Muscle layer of colon (tissue), 2 donors: ENCODE measurements around the gene CACNA1C.

Experiments
- H3K27ac ChIP-seq: one replicate; pipeline ENCODE4 v1.7.0; 2013; ENCODE audit warnings: low read depth, mild to moderate bottlenecking, low read length, moderate library complexity
- H3K27me3 ChIP-seq, 2 donors: one replicate each; pipeline ENCODE4 v1.7.0; 2013; ENCODE audit warnings: low read length in 2 of 2, mild to moderate bottlenecking in 2 of 2; ENCODE audit not compliant: insufficient read depth in 2 of 2, control insufficient read depth in 1 of 2
- H3K36me3 ChIP-seq: one replicate; pipeline ENCODE4 v1.7.0; 2013; ENCODE audit warnings: mild to moderate bottlenecking, low read length; ENCODE audit not compliant: insufficient read depth
- H3K4me1 ChIP-seq: one replicate; pipeline ENCODE4 v1.7.0; 2013; ENCODE audit warnings: mild to moderate bottlenecking, low read length; ENCODE audit not compliant: insufficient read depth
- H3K4me3 ChIP-seq, 2 donors: one replicate each; pipeline ENCODE4 v1.7.0; 2013; ENCODE audit warnings: low read length in 2 of 2, low read depth in 1 of 2, mild to moderate bottlenecking in 1 of 2, moderate library complexity in 1 of 2
- H3K9ac ChIP-seq: one replicate; pipeline ENCODE4 v1.7.0; 2013; ENCODE audit warnings: low read length
- H3K9me3 ChIP-seq: one replicate; pipeline ENCODE4 v1.7.0; 2013; ENCODE audit warnings: mild to moderate bottlenecking, low read length
- donor health status: abdominal sarcoma.
- donor health status: Adenocarcinoma of cecum.

CACNA1C gene

GRCh38 chr12:2642176-2642892 lies 589.5 kb downstream of the CACNA1C start:
- Histone ChIP-seq H3K27ac (no peak overlapping the region), H3K9me3 (no peaks in the 10 kb centered on the region), H3K36me3 (peaks cover 24% of the 10 kb centered on the region), H3K4me1 (peaks cover 22% of the 10 kb centered on the region), H3K9ac (no peak overlapping the region), H3K4me3 (no peak overlapping the region), H3K27me3 (no peaks in the 10 kb centered on the region)

- no peak overlapping the region for H3K9ac ChIP-seq
- H3K36me3 ChIP-seq, result peaks cover 24% of the 10 kb centered on the region
- no peak overlapping the region for H3K4me3 ChIP-seq
- no peaks in the 10 kb centered on the region for H3K9me3 ChIP-seq
- H3K4me1 ChIP-seq, result peaks cover 22% of the 10 kb centered on the region
- no peaks in the 10 kb centered on the region for H3K27me3 ChIP-seq
- no peak overlapping the region for H3K27ac ChIP-seq
These were observed 590.2 kb downstream of the CACNA1C start for GRCh38 chr12:2642896-2643425.

GRCh38 chr12:2643576-2644135 lies 590.9 kb downstream of the CACNA1C start:
- Histone ChIP-seq H3K4me1 (peaks cover 23% of the 10 kb centered on the region), H3K9ac (no peak overlapping the region), H3K9me3 (no peaks in the 10 kb centered on the region), H3K27me3 (no peaks in the 10 kb centered on the region), H3K36me3 (peaks cover 19% of the 10 kb centered on the region), H3K27ac (no peak overlapping the region), H3K4me3 (no peak overlapping the region)

- Histone ChIP-seq H3K9ac (no peak overlapping the region), H3K27ac (no peak overlapping the region), H3K4me3 (no peak overlapping the region), H3K4me1 (peaks cover 32% of the 10 kb centered on the region), H3K27me3 (no peaks in the 10 kb centered on the region), H3K36me3 (peaks cover 10% of the 10 kb centered on the region), H3K9me3 (no peaks in the 10 kb centered on the region)
These were observed 592.1 kb downstream of the CACNA1C start for GRCh38 chr12:2644683-2645405.

GRCh38 chr12:2645460-2645859 lies 592.7 kb downstream of the CACNA1C start:
- H3K9ac ChIP-seq, result no peak overlapping the region
- no peaks in the 10 kb centered on the region for H3K9me3 ChIP-seq
- H3K36me3 ChIP-seq, result peaks cover 10% of the 10 kb centered on the region
- no peak overlapping the region for H3K4me3 ChIP-seq
- peaks cover 32% of the 10 kb centered on the region for H3K4me1 ChIP-seq
- H3K27ac ChIP-seq, result no peak overlapping the region
- H3K27me3 ChIP-seq, result no peaks in the 10 kb centered on the region

GRCh38 chr12:2646341-2646740 lies 593.6 kb downstream of the CACNA1C start:
- no peak overlapping the region for H3K27ac ChIP-seq
- no peaks in the 10 kb centered on the region for H3K27me3 ChIP-seq

GRCh38 chr12:2647186-2647585 lies 594.4 kb downstream of the CACNA1C start:
- H3K4me1 ChIP-seq, result peaks cover 28% of the 10 kb centered on the region
- H3K9ac ChIP-seq, result no peak overlapping the region
- H3K27me3 ChIP-seq, result no peaks in the 10 kb centered on the region
- no peak overlapping the region for H3K27ac ChIP-seq
- peaks cover 10% of the 10 kb centered on the region for H3K36me3 ChIP-seq
- no peaks in the 10 kb centered on the region for H3K9me3 ChIP-seq
- no peak overlapping the region for H3K4me3 ChIP-seq

More at GRCh38 chr12:2646341-2646740, 593.6 kb downstream of the CACNA1C start:
- Histone ChIP-seq H3K9ac (no peak overlapping the region), H3K9me3 (no peaks in the 10 kb centered on the region), H3K4me1 (peaks cover 28% of the 10 kb centered on the region), H3K36me3 (peaks cover 10% of the 10 kb centered on the region), H3K4me3 (no peak overlapping the region)

- Histone ChIP-seq H3K9me3 (no peaks in the 10 kb centered on the region), H3K27ac (no peak overlapping the region), H3K27me3 (no peaks in the 10 kb centered on the region), H3K36me3 (peaks cover 12% of the 10 kb centered on the region), H3K4me1 (peaks cover 28% of the 10 kb centered on the region), H3K4me3 (no peak overlapping the region), H3K9ac (no peak overlapping the region)
These were observed 595.6 kb downstream of the CACNA1C start for GRCh38 chr12:2648406-2648805.

GRCh38 chr12:2649201-2650030 lies 596.6 kb downstream of the CACNA1C start:
- Histone ChIP-seq H3K36me3 (peaks cover 14% of the 10 kb centered on the region), H3K27ac (peak overlapping the region; percentile 63), H3K9ac (no peak overlapping the region), H3K4me1 (peaks cover 28% of the 10 kb centered on the region), H3K27me3 (no peaks in the 10 kb centered on the region), H3K9me3 (no peaks in the 10 kb centered on the region), H3K4me3 (no peak overlapping the region)

GRCh38 chr12:2650261-2651067 lies 597.7 kb downstream of the CACNA1C start:
- Histone ChIP-seq H3K9me3 (no peaks in the 10 kb centered on the region), H3K4me1 (peaks cover 21% of the 10 kb centered on the region), H3K4me3 (no peak overlapping the region), H3K36me3 (peaks cover 24% of the 10 kb centered on the region), H3K27ac (peak overlapping the region; percentile 63), H3K9ac (no peak overlapping the region), H3K27me3 (no peaks in the 10 kb centered on the region)
